ENCODE data around the gene ATF5. TPM values are rescaled to one million over a fixed set of nuclear protein-coding genes. Genes with fewer than 3 reads are reported as not detected.

Gene ATF5
- total and polyA plus RNA-seq, 2 of the 8 experiments (the other 6 are each of a cell fraction or from before 2014, with no cell fraction given): 6.2 to 13.1 TPM

DNA sequence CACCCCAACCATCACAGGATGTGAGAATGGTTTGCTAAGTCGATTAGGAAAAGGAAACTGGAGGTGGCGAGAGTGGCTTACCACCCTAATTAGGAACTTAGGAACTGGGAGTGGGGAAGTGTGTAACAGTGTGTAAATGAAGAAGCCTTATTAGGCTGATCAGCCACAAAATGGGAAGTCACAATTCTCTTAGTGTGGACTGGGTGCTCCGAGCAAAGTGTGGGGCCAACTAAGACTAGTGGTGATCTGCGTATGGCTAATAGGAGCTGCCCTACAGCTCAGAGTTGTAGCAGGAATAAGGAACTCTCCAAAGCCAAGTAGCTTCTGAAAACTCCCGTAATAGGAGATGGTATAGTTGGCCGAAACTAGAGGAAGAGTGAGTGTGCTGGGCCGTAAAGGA, 24.4 kb downstream of the ATF5 start:
- H2BK5ac ChIP-seq (ENCODE audit: low read depth, low read length): no peak overlapping the region; the same call in 1 of the 2 replicates
- ChIA-PET CTCF (ENCODE audit: partially characterized antibody) (interaction anchor here (0.5 to 7.3 kb wide), 8 partner anchors 14 to 82 kb away, joined by 3 to 69 read pairs (median 5); no protein-coding TSS in a partner anchor), POLR2A (ENCODE audit: partially characterized antibody) (interaction anchor here (0.9 to 1.0 kb wide), 2 partner anchors 10 to 22 kb away, joined by 4 read pairs; no protein-coding TSS in a partner anchor)
- no peaks in the 10 kb centered on the region for H3K79me2 ChIP-seq (ENCODE audit: control insufficient read depth in 1 of 2, insufficient read depth in 2 of 2, low read length in 2 of 2)
- FAIRE-seq: no peak
- peaks cover 0 to 1% of the 10 kb centered on the region in 2 experiments for H4K20me1 ChIP-seq (replicated peaks in 1 of 2; ENCODE audit: control insufficient read depth in 1 of 2, insufficient read depth in 2 of 2, low read length in 2 of 2)
- H3K9me3 ChIP-seq (ENCODE audit: insufficient read depth in 2 of 2, low read depth in 1 of 2, low read length in 1 of 2): peaks cover 0 to 3% of the 10 kb centered on the region in 2 experiments; a peak in 1 of 4 replicates
- no peaks in the 10 kb centered on the region for H3K36me3 ChIP-seq (ENCODE audit: control insufficient read depth in 2 of 4, insufficient read depth in 4 of 4, low read length in 3 of 4)
- H3K27ac ChIP-seq (ENCODE audit: low read depth, low read length): no peak overlapping the region
- no peaks in the 10 kb centered on the region for H3K27me3 ChIP-seq (replicated peaks in 1 of 4; ENCODE audit: control insufficient read depth in 3 of 4, extremely low read depth in 1 of 4, insufficient read depth in 3 of 4, low read length in 3 of 4)
- no peak overlapping the region for H4K91ac ChIP-seq (replicated peaks; ENCODE audit: insufficient read length, low read length)
- H4K5ac ChIP-seq (ENCODE audit: insufficient read length, low read depth, low read length): no peak overlapping the region
- no peak overlapping the region for H3K4ac ChIP-seq (replicated peaks; ENCODE audit: insufficient read length, low read depth, low read length)
- no peak overlapping the region for H2BK20ac ChIP-seq (ENCODE audit: low read length)
- H3K23me2 ChIP-seq (ENCODE audit: low read depth, low read length): no peaks in the 10 kb centered on the region
- 88% methylated on average over 7 of the region's 7 CpGs; no CpG with 5 or more reads in 1 of the 2 experiments for WGBS, 2 experiments (ENCODE audit: extremely low coverage in 1 of 2, insufficient coverage in 1 of 2, insufficient read length in 1 of 2, insufficient replicate concordance in 2 of 2, low coverage in 1 of 2, low lambda C conversion rate in 2 of 2, missing lambda C conversion rate in 1 of 2)
- H3K4me1 ChIP-seq (replicated peaks in 1 of 4; ENCODE audit: control insufficient read depth in 3 of 4, insufficient read depth in 4 of 4, low read length in 3 of 4): peaks cover 0 to 17% (median 8%) of the 10 kb centered on the region in 4 experiments; a peak in 6 of 7 replicates
- no peak overlapping the region for H3K4me3 ChIP-seq (ENCODE audit: extremely low read depth in 1 of 4, insufficient read depth in 2 of 4, low read depth in 3 of 4, low read length in 4 of 4)
- no peak overlapping the region for H4K8ac ChIP-seq (ENCODE audit: extremely low read depth, insufficient read depth, low read length)
- H3K9ac ChIP-seq (replicated peaks in 1 of 4; ENCODE audit: extremely low read depth in 1 of 4, low read depth in 3 of 4, low read length in 3 of 4): no peak overlapping the region
- H3K23ac ChIP-seq (ENCODE audit: insufficient read length): no peak overlapping the region
- no peak overlapping the region; a peak in 1 of 4 replicates for H3K4me2 ChIP-seq (ENCODE audit: insufficient read depth in 1 of 2, low read depth in 2 of 2, low read length in 2 of 2)
- no peak overlapping the region for H2AFZ ChIP-seq (ENCODE audit: low read length)
- no peaks in the 10 kb centered on the region for H3K79me1 ChIP-seq (ENCODE audit: low read depth, low read length)
- H3K18ac ChIP-seq (ENCODE audit: extremely low read depth, low read length): no peak overlapping the region
- no peak overlapping the region for H2AK5ac ChIP-seq (ENCODE audit: low read depth, low read length)
- H2BK15ac ChIP-seq (ENCODE audit: low read length): no peak overlapping the region
- H2BK120ac ChIP-seq (replicated peaks; ENCODE audit: low read depth, low read length): no peak overlapping the region
- TF ChIP-seq HDAC2 (IDR thresholded peaks at IDR 0.05; ENCODE audit: borderline replicate concordance in 1 of 2, low read depth in 2 of 2, low read length in 2 of 2) (no peak), SP4 (IDR thresholded peaks at IDR 0.05; ENCODE audit: low read length) (no peak), TEAD4 (IDR thresholded peaks at IDR 0.05; ENCODE audit: low read depth, low read length) (no peak), FOSL1 (IDR thresholded peaks at IDR 0.05; ENCODE audit: insufficient read depth, low read depth, low read length) (no peak), SAP30 (IDR thresholded peaks at IDR 0.05; ENCODE audit: insufficient read depth, insufficient replicate concordance, low read length) (no peak)
- TF ChIP-seq, protein P1, sequence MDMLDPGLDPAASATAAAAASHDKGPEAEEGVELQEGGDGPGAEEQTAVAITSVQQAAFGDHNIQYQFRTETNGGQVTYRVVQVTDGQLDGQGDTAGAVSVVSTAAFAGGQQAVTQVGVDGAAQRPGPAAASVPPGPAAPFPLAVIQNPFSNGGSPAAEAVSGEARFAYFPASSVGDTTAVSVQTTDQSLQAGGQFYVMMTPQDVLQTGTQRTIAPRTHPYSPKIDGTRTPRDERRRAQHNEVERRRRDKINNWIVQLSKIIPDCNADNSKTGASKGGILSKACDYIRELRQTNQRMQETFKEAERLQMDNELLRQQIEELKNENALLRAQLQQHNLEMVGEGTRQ (IDR thresholded peaks at IDR 0.05; ENCODE audit: low read length): no peak
- no peak overlapping the region for H3K56ac ChIP-seq (replicated peaks; ENCODE audit: insufficient read length, low read depth, low read length)
- DNase-seq (ENCODE audit: low read depth in 1 of 2, low spot score in 2 of 2): no peak
- H2BK12ac ChIP-seq (ENCODE audit: low read depth, low read length): no peak overlapping the region
- no peak overlapping the region for H3K14ac ChIP-seq (ENCODE audit: insufficient read length)

All from H1 (cell line).